Kidney (tissue), 14 donors: ENCODE measurements around the gene PLA1A. TPM values are rescaled to one million over a fixed set of nuclear protein-coding genes. Genes with fewer than 3 reads are reported as not detected.

ENCODE experiments used
- DNase-seq, 5 donors: peaks; one replicate each; pipeline ENCODE4 v3.0.0-alpha.2; 2013 to 2020
- FAIRE-seq: peaks from 2 replicates; lab custom pipeline; 2012; peaks lifted over from hg19 to GRCh38; lab: Jason Lieb, UNC
- H3K27ac ChIP-seq, 2 donors: one replicate each; pipeline ENCODE4 v1.7.0; 2013; ENCODE audit warnings: low read depth in 2 of 2, low read length in 2 of 2, inconsistent platforms in 1 of 2
- H3K27me3 ChIP-seq: one replicate; pipeline ENCODE4 v1.7.1; 2013; ENCODE audit warnings: low read length, inconsistent platforms; ENCODE audit not compliant: control insufficient read depth, insufficient read depth
- H3K36me3 ChIP-seq, 3 donors: one replicate each; pipeline versions ENCODE4 v1.7.0 to v1.7.1; 2013; ENCODE audit warnings: low read length in 3 of 3, control low read depth in 1 of 3, inconsistent platforms in 1 of 3; ENCODE audit not compliant: insufficient read depth in 3 of 3, control insufficient read depth in 2 of 3
- H3K4me1 ChIP-seq, 3 donors: one replicate each; pipeline versions ENCODE4 v1.7.0 to v1.7.1; 2013; ENCODE audit warnings: low read length in 3 of 3, inconsistent platforms in 1 of 3, low read depth in 1 of 3; ENCODE audit not compliant: control insufficient read depth in 2 of 3, insufficient read depth in 2 of 3
- H3K4me3 ChIP-seq, 3 donors: one replicate each; pipeline versions ENCODE4 v1.7.0 to v1.8.1; 2013; ENCODE audit warnings: low read length in 3 of 3, control low read depth in 1 of 3, inconsistent platforms in 1 of 3
- H3K9ac ChIP-seq, 3 donors: one replicate each; pipeline versions ENCODE4 v1.7.0 to v1.7.1; 2013; ENCODE audit warnings: low read length in 3 of 3, control low read depth in 1 of 3, inconsistent platforms in 1 of 3
- H3K9me3 ChIP-seq, 3 donors: one replicate each; pipeline versions ENCODE4 v1.7.0 to v1.7.1; 2013; ENCODE audit warnings: low read length in 3 of 3, control low read depth in 1 of 3, inconsistent platforms in 1 of 3; ENCODE audit not compliant: control insufficient read depth in 2 of 3, insufficient read depth in 1 of 3
- intact Hi-C: fragments of 100-400 bp; cut with DNase I; formaldehyde crosslinking; loops from one replicate; pipeline ENCODE4 v1.11.1; 2022
- polyA plus RNA-seq: library from polyadenylated mRNA; stranded (reverse); fragments of 350-450 nt; fragmentation: Illumina TruSeq; extraction: RNeasy Lipid Tissue Mini Kit (QIAGEN cat#74804); gene quantifications from one replicate; pipeline ENCODE4 v1.2.3, GENCODE V29; 2014; ENCODE audit warnings: low read depth, low replicate concordance; ENCODE audit not compliant: insufficient read depth
- total RNA-seq: library from RNA; stranded (reverse); fragmentation: NEBNext Ultra II Directional; extraction: Animal tissue kit (Norgen Biotek cat#: 25700); gene quantifications from one replicate; pipeline ENCODE4 v1.2.1, GENCODE V29; 2021
- TF ChIP-seq, protein P1 (sequence below): IDR thresholded peaks from 3 replicates; pipeline ENCODE4 v1.5.1; 2012; ENCODE audit warnings: mild to moderate bottlenecking, moderate library complexity, borderline replicate concordance; ENCODE audit not compliant: insufficient read depth; ENCODE audit errors: extremely low read depth
- donor health status: control.
- donor health status: control.
- donor health status: control.
- donor health status: control.
- donor health status: control.
- donor health status: DM: yes; HTN: yes; CAD: no.
- donor health status: Normal renal cell carcinoma (clear cell type).

Gene PLA1A
- total and polyA plus RNA-seq, 2 donors from 2014 or later, result 6.7 to 10.1 TPM

DNA sequence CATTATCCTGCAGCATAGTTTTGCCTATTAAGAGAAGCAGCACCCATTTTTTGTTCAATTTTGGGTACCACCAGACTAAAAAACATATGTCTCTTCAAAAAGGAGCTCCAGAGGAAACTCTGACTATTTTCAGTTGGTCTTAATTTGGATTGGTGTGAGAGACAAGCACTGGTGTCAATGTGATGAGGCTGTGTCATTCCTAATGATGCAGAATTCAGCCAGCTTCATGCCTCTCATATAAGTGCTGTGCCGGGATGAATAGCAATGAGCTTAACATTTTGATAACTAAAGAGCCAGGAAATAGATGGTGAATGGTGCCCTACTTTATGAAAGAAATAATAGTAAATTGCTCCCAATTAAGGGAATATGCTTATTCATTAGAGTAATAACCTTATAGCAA lies 46.8 kb downstream of the PLA1A start:
- Histone ChIP-seq H3K4me3 (no peak overlapping the region), H3K36me3 (peaks cover 0 to 4% (median 4%) of the 10 kb centered on the region in 3 donors), H3K27ac (no peak overlapping the region), H3K4me1 (peaks cover 0 to 4% (median 0%) of the 10 kb centered on the region in 3 donors), H3K9ac (no peak overlapping the region), H3K27me3 (no peaks in the 10 kb centered on the region), H3K9me3 (no peaks in the 10 kb centered on the region)
- intact Hi-C loops, result no loop called here
- TF ChIP-seq, protein P1, sequence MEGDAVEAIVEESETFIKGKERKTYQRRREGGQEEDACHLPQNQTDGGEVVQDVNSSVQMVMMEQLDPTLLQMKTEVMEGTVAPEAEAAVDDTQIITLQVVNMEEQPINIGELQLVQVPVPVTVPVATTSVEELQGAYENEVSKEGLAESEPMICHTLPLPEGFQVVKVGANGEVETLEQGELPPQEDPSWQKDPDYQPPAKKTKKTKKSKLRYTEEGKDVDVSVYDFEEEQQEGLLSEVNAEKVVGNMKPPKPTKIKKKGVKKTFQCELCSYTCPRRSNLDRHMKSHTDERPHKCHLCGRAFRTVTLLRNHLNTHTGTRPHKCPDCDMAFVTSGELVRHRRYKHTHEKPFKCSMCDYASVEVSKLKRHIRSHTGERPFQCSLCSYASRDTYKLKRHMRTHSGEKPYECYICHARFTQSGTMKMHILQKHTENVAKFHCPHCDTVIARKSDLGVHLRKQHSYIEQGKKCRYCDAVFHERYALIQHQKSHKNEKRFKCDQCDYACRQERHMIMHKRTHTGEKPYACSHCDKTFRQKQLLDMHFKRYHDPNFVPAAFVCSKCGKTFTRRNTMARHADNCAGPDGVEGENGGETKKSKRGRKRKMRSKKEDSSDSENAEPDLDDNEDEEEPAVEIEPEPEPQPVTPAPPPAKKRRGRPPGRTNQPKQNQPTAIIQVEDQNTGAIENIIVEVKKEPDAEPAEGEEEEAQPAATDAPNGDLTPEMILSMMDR, result no peak
- no peak for DNase-seq
- no peak for FAIRE-seq

DNA sequence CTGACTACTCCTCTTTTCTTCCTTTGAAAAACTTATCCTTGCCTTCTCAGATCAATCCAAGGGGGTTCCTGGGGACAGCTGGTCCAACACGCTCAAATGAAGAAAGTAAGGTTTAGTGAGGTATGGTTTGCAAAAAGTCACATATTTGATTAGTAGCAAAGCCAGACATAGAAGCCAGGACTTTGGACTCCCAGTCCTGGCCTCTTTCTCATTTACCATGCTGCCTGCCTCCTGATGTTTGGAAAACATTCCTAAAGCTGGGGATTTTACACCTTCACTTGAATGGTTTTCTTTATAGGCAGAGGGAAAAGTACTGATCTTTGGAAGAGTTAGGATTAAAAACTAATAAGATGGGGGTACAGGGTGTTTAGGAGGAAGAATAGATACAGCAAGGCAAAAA lies 48.1 kb downstream of the PLA1A start:
- H3K27me3 ChIP-seq, result no peaks in the 10 kb centered on the region
- peaks cover 0 to 4% (median 4%) of the 10 kb centered on the region in 3 donors for H3K36me3 ChIP-seq
- intact Hi-C loops, result no loop called here
- H3K9me3 ChIP-seq, result no peaks in the 10 kb centered on the region
- DNase-seq (no peak), FAIRE-seq (no peak)
- H3K9ac ChIP-seq, result no peak overlapping the region
- peak overlapping the region in 1 of 2 donors; percentile 32 for H3K27ac ChIP-seq
- peaks cover 0 to 4% (median 0%) of the 10 kb centered on the region in 3 donors for H3K4me1 ChIP-seq
- no peak overlapping the region for H3K4me3 ChIP-seq
- TF ChIP-seq, protein P1, result no peak

DNA sequence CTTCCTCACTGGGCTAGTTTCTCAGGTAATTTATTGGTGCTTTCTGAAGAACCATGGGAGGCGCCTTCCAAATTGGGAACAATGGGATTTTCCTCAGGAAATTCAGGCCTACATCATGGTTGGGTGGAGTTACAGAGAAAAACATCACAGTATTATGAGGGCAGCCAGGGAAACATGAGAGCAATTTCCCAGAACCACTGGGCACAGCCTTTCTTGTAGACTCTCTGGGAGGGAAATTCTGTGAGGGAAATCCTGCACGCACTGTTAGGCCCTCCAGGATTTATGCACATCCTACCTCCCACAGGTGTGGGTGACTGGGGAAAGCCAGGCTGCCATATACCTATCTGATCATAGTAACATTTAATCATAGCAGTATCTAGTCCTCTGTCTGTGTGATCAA lies 49.5 kb downstream of the PLA1A start:
- DNase-seq (peak in 4 of 5 donors; percentile 53 to 83 (median 68)), FAIRE-seq (no peak)
- no peak overlapping the region for H3K4me3 ChIP-seq
- no peak overlapping the region for H3K9ac ChIP-seq
- TF ChIP-seq, protein P1, result no peak
- peak overlapping the region; percentile 63 to 84 for H3K27ac ChIP-seq
- H3K4me1 ChIP-seq, result peaks cover 0 to 4% (median 0%) of the 10 kb centered on the region in 3 donors
- intact Hi-C loops, result no loop called here
- H3K36me3 ChIP-seq, result peaks cover 0 to under 1% (median under 1%) of the 10 kb centered on the region in 3 donors
- no peaks in the 10 kb centered on the region for H3K9me3 ChIP-seq
- H3K27me3 ChIP-seq, result no peaks in the 10 kb centered on the region
